GM23338 (cell line): ENCODE data around the gene MEGF8. TPM values are rescaled to one million over a fixed set of nuclear protein-coding genes. Genes with fewer than 3 reads are reported as not detected.

Experiments
- ATAC-seq: fragments of 200-7000 bp; cut with Tn5 transposase; 3 replicates; pipeline ENCODE4 v1.9.1; 2020
- DNase-seq: peaks from one replicate; pipeline ENCODE4 v3.0.0-alpha.2; 2015; ENCODE audit warnings: low spot score
- H2AFZ ChIP-seq: fragments of 200-600 bp; sonication (generic); 2 replicates; pipeline ENCODE4 v1.8.0; 2016; ENCODE audit warnings: antibody characterized with exemption, mild to moderate bottlenecking, moderate library complexity
- H3F3A ChIP-seq: fragments of 200-600 bp; sonication (generic); replicated peaks from 2 replicates; pipeline ENCODE4 v1.8.0; 2017; ENCODE audit warnings: antibody characterized with exemption, mixed run types, low read depth
- H3K27ac ChIP-seq: fragments of 200-600 bp; sonication (generic); 2 replicates; pipeline ENCODE4 v1.6.1; 2016; ENCODE audit warnings: low read depth
- H3K27me3 ChIP-seq: fragments of 200-600 bp; sonication (generic); 2 replicates; pipeline ENCODE4 v1.8.0; 2016; ENCODE audit warnings: mild to moderate bottlenecking, mixed run types, moderate library complexity; ENCODE audit not compliant: insufficient read depth
- H3K36me3 ChIP-seq: fragments of 200-600 bp; sonication (generic); 2 replicates; pipeline ENCODE4 v1.8.0; 2016; ENCODE audit warnings: mild to moderate bottlenecking; ENCODE audit not compliant: insufficient read depth
- H3K4me1 ChIP-seq: fragments of 200-600 bp; sonication (generic); 2 replicates; pipeline ENCODE4 v1.8.0; 2016; ENCODE audit warnings: mild to moderate bottlenecking, moderate library complexity; ENCODE audit not compliant: insufficient read depth
- H3K4me2 ChIP-seq: fragments of 200-600 bp; sonication (generic); 2 replicates; pipeline ENCODE4 v1.7.1; 2017; ENCODE audit warnings: mixed run types
- H3K4me3 ChIP-seq: fragments of 200-600 bp; sonication (generic); 2 replicates; pipeline ENCODE4 v1.6.1; 2016; ENCODE audit warnings: mixed run types
- H3K79me2 ChIP-seq: fragments of 200-600 bp; sonication (generic); replicated peaks from 2 replicates; pipeline ENCODE4 v1.8.0; 2017; ENCODE audit warnings: mild to moderate bottlenecking; ENCODE audit not compliant: insufficient read depth
- H3K9me2 ChIP-seq: fragments of 200-600 bp; sonication (generic); 2 replicates; pipeline ENCODE4 v1.8.0; 2017; ENCODE audit not compliant: insufficient read depth
- H4K20me1 ChIP-seq: fragments of 200-600 bp; sonication (generic); replicated peaks from 2 replicates; pipeline ENCODE4 v1.8.0; 2017; ENCODE audit warnings: mild to moderate bottlenecking; ENCODE audit not compliant: insufficient read depth
- H3K27ac Mint-ChIP-seq: 2 replicates; pipeline ENCODE4 v1.8.0; 2020; ENCODE audit warnings: inconsistent platforms, mild to moderate bottlenecking, moderate library complexity, mixed read lengths
- H3K27me3 Mint-ChIP-seq: 3 replicates; pipeline ENCODE4 v1.8.0; 2022; ENCODE audit warnings: low read depth, mild to moderate bottlenecking, moderate library complexity, mixed read lengths, inconsistent platforms; ENCODE audit not compliant: insufficient read depth, poor library complexity
- H3K36me3 Mint-ChIP-seq: 3 replicates; pipeline ENCODE4 v1.8.0; 2021; ENCODE audit warnings: low read depth, mild to moderate bottlenecking, inconsistent platforms, moderate library complexity, mixed read lengths
- H3K4me1 Mint-ChIP-seq: 3 replicates; pipeline ENCODE4 v1.8.0; 2020; ENCODE audit warnings: mild to moderate bottlenecking, inconsistent platforms, mixed read lengths
- H3K4me3 Mint-ChIP-seq: 3 replicates; pipeline ENCODE4 v1.8.0; 2021; ENCODE audit warnings: moderate library complexity, mild to moderate bottlenecking, inconsistent platforms, mixed read lengths
- H3K9me3 Mint-ChIP-seq: 3 replicates; pipeline ENCODE4 v1.8.0; 2020; ENCODE audit warnings: moderate library complexity, mild to moderate bottlenecking, inconsistent platforms, mixed read lengths
- CREB1 ChIP-seq: fragments of 250-450 bp; sonication (Bioruptor Pico); IDR thresholded peaks from 2 replicates; pipeline ENCODE4 v1.5.0; 2020; ENCODE audit warnings: low read depth, mild to moderate bottlenecking, moderate library complexity
- CTCF ChIP-seq, 2 experiments: fragments of 200-600 bp in 1 of 2; sonication (generic) in 1 of 2; conservative IDR thresholded peaks; 2 replicates each; pipeline versions ENCODE4 v1.5.1 to v1.6.1; 2016 to 2017; ENCODE audit warnings: antibody characterized with exemption in 2 of 2, low read depth in 2 of 2, mild to moderate bottlenecking in 2 of 2, moderate library complexity in 1 of 2
- ETS1 ChIP-seq: IDR thresholded peaks from 2 replicates; pipeline ENCODE4 v1.6.1; 2016; ENCODE audit warnings: antibody characterized with exemption
- EZH2 ChIP-seq: fragments of 200-600 bp; sonication (generic); IDR thresholded peaks from one replicate; pipeline ENCODE4 v1.8.0; 2017; ENCODE audit warnings: antibody characterized with exemption, mild to moderate bottlenecking, low read depth; ENCODE audit not compliant: unreplicated experiment
- EZH2phosphoT487 ChIP-seq: fragments of 200-600 bp; sonication (generic); IDR thresholded peaks from one replicate; pipeline ENCODE4 v1.8.1; 2018; ENCODE audit warnings: antibody characterized with exemption; ENCODE audit not compliant: unreplicated experiment
- JUNB ChIP-seq: IDR thresholded peaks from one replicate; pipeline ENCODE4 v1.6.1; 2016; ENCODE audit warnings: antibody characterized with exemption; ENCODE audit not compliant: unreplicated experiment
- NANOG ChIP-seq: IDR thresholded peaks from 2 replicates; pipeline ENCODE4 v1.6.1; 2016; ENCODE audit warnings: antibody characterized with exemption, borderline replicate concordance
- POLR2AphosphoS5 ChIP-seq: IDR thresholded peaks from 2 replicates; pipeline ENCODE4 v1.6.1; 2016; ENCODE audit warnings: antibody characterized with exemption, low read depth
- REST ChIP-seq: IDR thresholded peaks from one replicate; pipeline ENCODE4 v1.6.1; 2018; ENCODE audit warnings: antibody characterized with exemption; ENCODE audit not compliant: unreplicated experiment
- STAT1 ChIP-seq: IDR thresholded peaks from one replicate; pipeline ENCODE4 v1.6.1; 2016; ENCODE audit warnings: antibody characterized with exemption; ENCODE audit not compliant: unreplicated experiment
- ZNF114 ChIP-seq: fragments of 250-450 bp; sonication (Bioruptor Pico); IDR thresholded peaks from 2 replicates; pipeline ENCODE4 v1.5.0; 2020; ENCODE audit warnings: mild to moderate bottlenecking, moderate library complexity
- ZNF331 ChIP-seq: fragments of 250-450 bp; sonication (Bioruptor Pico); IDR thresholded peaks from 2 replicates; pipeline ENCODE4 v1.5.0; 2020; ENCODE audit warnings: low read depth, mild to moderate bottlenecking, moderate library complexity
- polyA plus RNA-seq: library from polyadenylated mRNA; unstranded; fragments of >200 nt; fragmentation: Nextera tagmentation; extraction: Ambion mirVana; gene quantifications from 2 replicates; pipeline ENCODE4 v1.2.1, GENCODE V29; 2016
- total RNA-seq: library from RNA; depleted of rRNA; stranded (reverse); fragments of >200 nt; shearing (Covaris generic); gene quantifications from 2 replicates; pipeline ENCODE4 v1.2.3, GENCODE V29; 2014
- TF ChIP-seq, protein P1 (sequence below): fragments of 250-450 bp; sonication (Bioruptor Pico); IDR thresholded peaks from 2 replicates; pipeline ENCODE4 v1.5.0; 2020; ENCODE audit warnings: mild to moderate bottlenecking, moderate library complexity

Gene MEGF8
- total and polyA plus RNA-seq, 2 experiments from 2014 or later = 6.2 to 40.5 TPM

- Mint-ChIP-seq H3K27ac (no peak overlapping the region), H3K36me3 (peaks cover 18% of the 10 kb centered on the region), H3K27me3 (peaks cover 13% of the 10 kb centered on the region), H3K4me1 (peaks cover 20% of the 10 kb centered on the region), H3K9me3 (peaks cover 3% of the 10 kb centered on the region; the same call in 2 of the 3 replicates), H3K4me3 (no peak overlapping the region; the same call in 2 of the 3 replicates)
- H3K4me1 ChIP-seq = no peaks in the 10 kb centered on the region; the same call in 1 of the 2 replicates
- H3K27ac ChIP-seq = no peak overlapping the region
- H3F3A ChIP-seq = no peaks in the 10 kb centered on the region
- DNase-seq = no peak
- TF ChIP-seq, protein P1, sequence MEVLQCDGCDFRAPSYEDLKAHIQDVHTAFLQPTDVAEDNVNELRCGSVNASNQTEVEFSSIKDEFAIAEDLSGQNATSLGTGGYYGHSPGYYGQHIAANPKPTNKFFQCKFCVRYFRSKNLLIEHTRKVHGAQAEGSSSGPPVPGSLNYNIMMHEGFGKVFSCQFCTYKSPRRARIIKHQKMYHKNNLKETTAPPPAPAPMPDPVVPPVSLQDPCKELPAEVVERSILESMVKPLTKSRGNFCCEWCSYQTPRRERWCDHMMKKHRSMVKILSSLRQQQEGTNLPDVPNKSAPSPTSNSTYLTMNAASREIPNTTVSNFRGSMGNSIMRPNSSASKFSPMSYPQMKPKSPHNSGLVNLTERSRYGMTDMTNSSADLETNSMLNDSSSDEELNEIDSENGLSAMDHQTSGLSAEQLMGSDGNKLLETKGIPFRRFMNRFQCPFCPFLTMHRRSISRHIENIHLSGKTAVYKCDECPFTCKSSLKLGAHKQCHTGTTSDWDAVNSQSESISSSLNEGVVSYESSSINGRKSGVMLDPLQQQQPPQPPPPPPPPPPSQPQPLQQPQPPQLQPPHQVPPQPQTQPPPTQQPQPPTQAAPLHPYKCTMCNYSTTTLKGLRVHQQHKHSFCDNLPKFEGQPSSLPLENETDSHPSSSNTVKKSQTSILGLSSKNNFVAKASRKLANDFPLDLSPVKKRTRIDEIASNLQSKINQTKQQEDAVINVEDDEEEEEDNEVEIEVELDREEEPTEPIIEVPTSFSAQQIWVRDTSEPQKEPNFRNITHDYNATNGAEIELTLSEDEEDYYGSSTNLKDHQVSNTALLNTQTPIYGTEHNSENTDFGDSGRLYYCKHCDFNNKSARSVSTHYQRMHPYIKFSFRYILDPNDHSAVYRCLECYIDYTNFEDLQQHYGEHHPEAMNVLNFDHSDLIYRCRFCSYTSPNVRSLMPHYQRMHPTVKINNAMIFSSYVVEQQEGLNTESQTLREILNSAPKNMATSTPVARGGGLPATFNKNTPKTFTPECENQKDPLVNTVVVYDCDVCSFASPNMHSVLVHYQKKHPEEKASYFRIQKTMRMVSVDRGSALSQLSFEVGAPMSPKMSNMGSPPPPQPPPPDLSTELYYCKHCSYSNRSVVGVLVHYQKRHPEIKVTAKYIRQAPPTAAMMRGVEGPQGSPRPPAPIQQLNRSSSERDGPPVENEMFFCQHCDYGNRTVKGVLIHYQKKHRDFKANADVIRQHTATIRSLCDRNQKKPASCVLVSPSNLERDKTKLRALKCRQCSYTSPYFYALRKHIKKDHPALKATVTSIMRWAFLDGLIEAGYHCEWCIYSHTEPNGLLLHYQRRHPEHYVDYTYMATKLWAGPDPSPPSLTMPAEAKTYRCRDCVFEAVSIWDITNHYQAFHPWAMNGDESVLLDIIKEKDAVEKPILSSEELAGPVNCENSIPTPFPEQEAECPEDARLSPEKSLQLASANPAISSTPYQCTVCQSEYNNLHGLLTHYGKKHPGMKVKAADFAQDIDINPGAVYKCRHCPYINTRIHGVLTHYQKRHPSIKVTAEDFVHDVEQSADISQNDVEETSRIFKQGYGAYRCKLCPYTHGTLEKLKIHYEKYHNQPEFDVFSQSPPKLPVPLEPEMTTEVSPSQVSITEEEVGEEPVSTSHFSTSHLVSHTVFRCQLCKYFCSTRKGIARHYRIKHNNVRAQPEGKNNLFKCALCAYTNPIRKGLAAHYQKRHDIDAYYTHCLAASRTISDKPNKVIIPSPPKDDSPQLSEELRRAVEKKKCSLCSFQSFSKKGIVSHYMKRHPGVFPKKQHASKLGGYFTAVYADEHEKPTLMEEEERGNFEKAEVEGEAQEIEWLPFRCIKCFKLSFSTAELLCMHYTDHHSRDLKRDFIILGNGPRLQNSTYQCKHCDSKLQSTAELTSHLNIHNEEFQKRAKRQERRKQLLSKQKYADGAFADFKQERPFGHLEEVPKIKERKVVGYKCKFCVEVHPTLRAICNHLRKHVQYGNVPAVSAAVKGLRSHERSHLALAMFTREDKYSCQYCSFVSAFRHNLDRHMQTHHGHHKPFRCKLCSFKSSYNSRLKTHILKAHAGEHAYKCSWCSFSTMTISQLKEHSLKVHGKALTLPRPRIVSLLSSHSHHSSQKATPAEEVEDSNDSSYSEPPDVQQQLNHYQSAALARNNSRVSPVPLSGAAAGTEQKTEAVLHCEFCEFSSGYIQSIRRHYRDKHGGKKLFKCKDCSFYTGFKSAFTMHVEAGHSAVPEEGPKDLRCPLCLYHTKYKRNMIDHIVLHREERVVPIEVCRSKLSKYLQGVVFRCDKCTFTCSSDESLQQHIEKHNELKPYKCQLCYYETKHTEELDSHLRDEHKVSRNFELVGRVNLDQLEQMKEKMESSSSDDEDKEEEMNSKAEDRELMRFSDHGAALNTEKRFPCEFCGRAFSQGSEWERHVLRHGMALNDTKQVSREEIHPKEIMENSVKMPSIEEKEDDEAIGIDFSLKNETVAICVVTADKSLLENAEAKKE (CRISPR knock-in tag) = no peak
- no peak for TF ChIP-seq ETS1
- no peak for TF ChIP-seq ZNF114 (CRISPR knock-in tag)
- TF ChIP-seq CREB1 (CRISPR knock-in tag) = no peak
- TF ChIP-seq POLR2AphosphoS5 = no peak
- TF ChIP-seq EZH2 = no peak
- no peak for TF ChIP-seq CTCF (conservative IDR thresholded peaks at IDR 0.05; ENCODE audit: low read depth in 2 of 2)
- TF ChIP-seq NANOG = no peak
- no peak for TF ChIP-seq ZNF331
- no peak for TF ChIP-seq STAT1
- TF ChIP-seq EZH2phosphoT487 = no peak
- TF ChIP-seq REST = no peak
- TF ChIP-seq JUNB = no peak
- no peaks in the 10 kb centered on the region for H4K20me1 ChIP-seq
- H3K9me2 ChIP-seq = no peaks in the 10 kb centered on the region
- H2AFZ ChIP-seq = no peak overlapping the region
- no peak for ATAC-seq
- H3K79me2 ChIP-seq = no peaks in the 10 kb centered on the region
- no peak overlapping the region for H3K4me3 ChIP-seq
- no peak overlapping the region for H3K4me2 ChIP-seq
- no peaks in the 10 kb centered on the region for H3K27me3 ChIP-seq
- no peaks in the 10 kb centered on the region for H3K36me3 ChIP-seq
These were observed 31.9 kb downstream of the MEGF8 start for GRCh38 chr19:42357290-42357689.
